ENCODE data around the gene HSDL2. TPM values are rescaled to one million over a fixed set of nuclear protein-coding genes. Genes with fewer than 3 reads are reported as not detected.

HSDL2 gene
- total RNA-seq, 2 donors from 2014 or later, result 31.7 to 36.3 TPM

DNA sequence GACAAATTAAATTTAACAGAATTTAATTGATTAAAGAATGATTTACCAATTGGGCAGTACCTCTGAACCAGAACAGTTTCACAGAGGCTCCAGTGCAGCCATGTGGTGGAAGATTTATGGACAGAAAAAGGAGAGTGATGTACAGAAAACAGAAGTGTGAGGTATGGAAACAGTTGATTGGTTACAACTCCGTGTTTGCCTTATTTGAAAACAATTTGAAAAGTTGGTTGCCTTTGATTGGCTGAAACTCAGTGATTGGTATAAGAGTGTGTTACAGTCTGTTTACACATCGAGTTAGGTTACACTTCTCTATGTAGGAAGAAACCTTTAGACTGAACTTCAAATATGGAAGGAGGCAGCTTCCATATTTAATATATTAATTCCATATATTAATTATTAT, 136.9 kb downstream of the HSDL2 start:
- Histone ChIP-seq H3K4me1 (ENCODE audit: control insufficient read depth in 1 of 2, low read depth in 2 of 2) (no peaks in the 10 kb centered on the region), H3K4me3 (no peak overlapping the region), H3K27me3 (replicated peaks; ENCODE audit: insufficient read depth) (no peaks in the 10 kb centered on the region), H3K36me3 (no peaks in the 10 kb centered on the region), H3K27ac (no peak overlapping the region), H3K9me3 (no peaks in the 10 kb centered on the region)
- no peak for ATAC-seq (ENCODE audit: insufficient number of reproducible peaks, low FRiP score, low read depth)
- TF ChIP-seq, protein P1, sequence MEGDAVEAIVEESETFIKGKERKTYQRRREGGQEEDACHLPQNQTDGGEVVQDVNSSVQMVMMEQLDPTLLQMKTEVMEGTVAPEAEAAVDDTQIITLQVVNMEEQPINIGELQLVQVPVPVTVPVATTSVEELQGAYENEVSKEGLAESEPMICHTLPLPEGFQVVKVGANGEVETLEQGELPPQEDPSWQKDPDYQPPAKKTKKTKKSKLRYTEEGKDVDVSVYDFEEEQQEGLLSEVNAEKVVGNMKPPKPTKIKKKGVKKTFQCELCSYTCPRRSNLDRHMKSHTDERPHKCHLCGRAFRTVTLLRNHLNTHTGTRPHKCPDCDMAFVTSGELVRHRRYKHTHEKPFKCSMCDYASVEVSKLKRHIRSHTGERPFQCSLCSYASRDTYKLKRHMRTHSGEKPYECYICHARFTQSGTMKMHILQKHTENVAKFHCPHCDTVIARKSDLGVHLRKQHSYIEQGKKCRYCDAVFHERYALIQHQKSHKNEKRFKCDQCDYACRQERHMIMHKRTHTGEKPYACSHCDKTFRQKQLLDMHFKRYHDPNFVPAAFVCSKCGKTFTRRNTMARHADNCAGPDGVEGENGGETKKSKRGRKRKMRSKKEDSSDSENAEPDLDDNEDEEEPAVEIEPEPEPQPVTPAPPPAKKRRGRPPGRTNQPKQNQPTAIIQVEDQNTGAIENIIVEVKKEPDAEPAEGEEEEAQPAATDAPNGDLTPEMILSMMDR (IDR thresholded peaks at IDR 0.05), result no peak
- no peak for DNase-seq (ENCODE audit: low spot score)

DNA sequence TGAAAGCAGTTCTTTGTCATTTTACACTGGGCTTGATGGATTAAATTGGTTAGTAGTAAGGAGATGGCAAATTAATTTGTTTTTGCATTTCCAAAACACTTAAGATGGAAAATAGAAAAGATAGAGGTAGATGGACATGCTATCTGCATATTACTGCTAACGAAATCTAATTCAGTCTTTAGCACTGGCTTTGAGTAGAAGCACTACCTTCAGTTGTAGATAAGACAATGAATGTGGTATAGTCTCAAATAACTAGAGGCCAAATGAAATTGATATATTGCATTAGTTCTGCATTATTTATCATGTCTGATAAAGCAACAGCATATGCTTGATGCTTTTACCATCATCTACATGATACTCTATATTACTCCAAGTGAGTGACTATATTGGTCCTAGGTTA, 140.2 kb downstream of the HSDL2 start:
- ATAC-seq (ENCODE audit: insufficient number of reproducible peaks, low FRiP score, low read depth), result no peak

DNA sequence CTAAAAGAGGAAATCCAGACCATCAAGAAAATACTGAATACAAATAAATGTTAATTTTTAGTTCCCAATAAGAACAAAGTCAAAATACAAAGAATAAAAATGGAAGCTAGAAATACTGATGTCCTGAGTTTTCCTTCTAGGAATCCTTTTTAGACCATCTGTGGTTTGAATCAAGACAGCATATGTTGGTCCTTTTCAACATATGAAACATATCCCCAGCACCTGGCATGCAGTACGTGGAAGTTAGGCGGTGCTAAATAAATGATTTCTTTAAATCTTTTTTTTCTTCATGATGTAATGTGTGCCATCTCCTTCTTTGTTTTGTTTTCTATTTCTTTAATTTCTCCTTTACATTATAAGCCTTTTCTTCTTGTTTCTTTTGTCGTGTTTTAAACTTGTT, 140.7 kb downstream of the HSDL2 start:
- H3K9me3 ChIP-seq, result no peaks in the 10 kb centered on the region
- H3K4me1 ChIP-seq (ENCODE audit: control insufficient read depth in 1 of 2, low read depth in 2 of 2), result no peaks in the 10 kb centered on the region
- no peak overlapping the region for H3K27ac ChIP-seq
- DNase-seq (ENCODE audit: low spot score), result no peak
- H3K27me3 ChIP-seq (replicated peaks; ENCODE audit: insufficient read depth), result no peaks in the 10 kb centered on the region
- H3K36me3 ChIP-seq, result no peaks in the 10 kb centered on the region
- TF ChIP-seq, protein P1 (IDR thresholded peaks at IDR 0.05), result no peak
- no peak for ATAC-seq (ENCODE audit: insufficient number of reproducible peaks, low FRiP score, low read depth)
- H3K4me3 ChIP-seq, result no peak overlapping the region

More for the DNA sequence above, 140.2 kb downstream of the HSDL2 start:
- Histone ChIP-seq H3K4me1 (ENCODE audit: control insufficient read depth in 1 of 2, low read depth in 2 of 2) (no peaks in the 10 kb centered on the region), H3K9me3 (no peaks in the 10 kb centered on the region), H3K36me3 (no peaks in the 10 kb centered on the region), H3K27ac (no peak overlapping the region), H3K4me3 (no peak overlapping the region), H3K27me3 (replicated peaks; ENCODE audit: insufficient read depth) (no peaks in the 10 kb centered on the region)
- no peak for DNase-seq (ENCODE audit: low spot score)
- TF ChIP-seq, protein P1 (IDR thresholded peaks at IDR 0.05), result no peak

Other genes with a start within 250 kb of the HSDL2 start
- gene SUSD1, start 204.8 kb upstream of the HSDL2 start, total RNA-seq, result 10 to 100 TPM; 13.1 to 24.0 TPM
- gene PTBP3, start 46.5 kb upstream of the HSDL2 start, total RNA-seq, result 10 to 100 TPM; 26.5 to 55.6 TPM
- gene KIAA1958, start 106.7 kb downstream of the HSDL2 start, total RNA-seq, result 1 to 10 TPM; 5.8 to 6.0 TPM